AG04450 (cell line): Measurements from ENCODE around the gene GEMIN7. TPM values are rescaled to one million over a fixed set of nuclear protein-coding genes. Genes with fewer than 3 reads are reported as not detected.
A peak's percentile ranks its signal among the peaks of the same experiment; 100 is the strongest.

ENCODE experiments used
- CTCF ChIA-PET: fragments of 300-600, 350-600 bp; formaldehyde crosslinking; extraction: SDS; loops from one replicate; lab custom pipeline; 2022; ENCODE audit warnings: antibody characterized with exemption, inconsistent platforms; lab: Charles Lee
- POLR2A ChIA-PET: fragments of 350-600 bp; formaldehyde crosslinking; extraction: SDS; loops from one replicate; lab custom pipeline; 2021; ENCODE audit warnings: antibody characterized with exemption, inconsistent platforms; lab: Yijun Ruan, JAX
- DNase-seq: peaks from one replicate; pipeline ENCODE4 v3.0.0-alpha.2; 2011; ENCODE audit warnings: low read depth, low spot score
- H3K27ac ChIP-seq: one replicate; pipeline ENCODE4 v1.5.1; 2012; ENCODE audit warnings: low read depth, low read length, control low read depth
- H3K27me3 ChIP-seq: one replicate; pipeline ENCODE4 v1.6.0; 2012; ENCODE audit warnings: low read length; ENCODE audit not compliant: control insufficient read depth, insufficient read depth
- H3K4me3 ChIP-seq: 2 replicates; pipeline ENCODE4 v1.5.1; 2011; ENCODE audit warnings: mild to moderate bottlenecking, low read depth, low read length, control low read depth
- H3K9me3 ChIP-seq: 2 replicates; pipeline ENCODE4 v1.5.1; 2012; ENCODE audit warnings: low read length; ENCODE audit not compliant: control insufficient read depth, insufficient read depth
- CTCF ChIP-seq: IDR thresholded peaks from 2 replicates; pipeline ENCODE4 v1.5.1; 2011; ENCODE audit warnings: low read depth, low read length, control low read depth, inconsistent platforms
- polyA minus RNA-seq: library from RNA; depleted of rRNA, polyadenylated mRNA; stranded (reverse); fragments of >200 nt; gene quantifications from 2 replicates; pipeline ENCODE4 v1.2.3, GENCODE V29; 2011; rRNA and poly(A)+ RNA removed
- polyA plus RNA-seq: library from polyadenylated mRNA; depleted of rRNA; stranded (reverse); fragments of >200 nt; gene quantifications from 2 replicates; pipeline ENCODE4 v1.2.3, GENCODE V29; 2011; rRNA removed

GEMIN7 gene, protein sequence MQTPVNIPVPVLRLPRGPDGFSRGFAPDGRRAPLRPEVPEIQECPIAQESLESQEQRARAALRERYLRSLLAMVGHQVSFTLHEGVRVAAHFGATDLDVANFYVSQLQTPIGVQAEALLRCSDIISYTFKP
- 20.6 and 24.7 TPM in 2 replicates for polyA plus RNA-seq
- 12.1 and 13.1 TPM in 2 replicates for polyA minus RNA-seq

GRCh38 chr19:45079063-45079910 is at the start of gene GEMIN7:
Gene GEMIN7, plus strand, starts transcription at chr19:45079260. Its CDS starts 10,855 bp downstream, at chr19:45090115.
- DNase-seq: no peak
- Histone ChIP-seq H3K9me3 (no peaks in the 10 kb centered on the region), H3K27me3 (no peaks in the 10 kb centered on the region), H3K27ac (peak within 1 kb of the TSS; percentile 52), H3K4me3 (peak within 1 kb of the TSS; percentile 98)
- POLR2A ChIA-PET: interaction anchor here (0.5 to 1.1 kb wide), 7 partner anchors 11 to 150 kb away, joined by 3 to 8 read pairs (median 4); partner anchors contain the start of genes CLASRP and PPP1R37
- TF ChIP-seq CTCF: no peak
- CTCF ChIA-PET: interaction anchor here (0.7 to 1.3 kb wide), 2 partner anchors 13 to 62 kb away, joined by 3 read pairs; no protein-coding TSS in a partner anchor

DNA sequence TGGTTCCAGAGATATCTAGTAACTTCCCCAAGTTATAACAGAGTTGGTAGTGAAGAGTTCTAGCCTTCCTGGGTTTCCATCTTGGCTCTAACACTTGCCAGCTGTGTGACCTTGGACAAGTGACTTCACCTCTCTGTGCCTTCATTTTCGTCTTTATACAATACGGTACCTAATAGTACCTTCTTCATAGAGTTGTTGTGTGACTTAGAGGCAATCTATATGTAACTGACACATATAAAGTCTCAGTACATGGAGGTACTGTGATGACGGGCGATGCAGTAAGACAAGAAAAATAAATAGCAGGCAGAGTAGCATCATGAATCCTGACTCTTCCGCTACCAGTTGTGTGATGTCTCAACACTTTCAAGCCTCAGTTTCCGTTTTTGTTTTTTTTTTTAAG is 48.2 kb upstream of the GEMIN7 start:
- POLR2A ChIA-PET: no interaction called here
- TF ChIP-seq CTCF: no peak
- no peak for DNase-seq
- Histone ChIP-seq H3K27me3 (no peaks in the 10 kb centered on the region), H3K27ac (no peak overlapping the region), H3K9me3 (no peaks in the 10 kb centered on the region; the same call in 1 of the 2 replicates), H3K4me3 (no peak overlapping the region)
- CTCF ChIA-PET: interaction anchor here (1.3 kb wide), 1 partner anchor 29 kb away, joined by 4 read pairs; no protein-coding TSS in a partner anchor

GRCh38 chr19:45032421-45032820 is 46.6 kb upstream of the GEMIN7 start:
- no peaks in the 10 kb centered on the region; the same call in 1 of the 2 replicates for H3K9me3 ChIP-seq
- ChIA-PET POLR2A (no interaction called here), CTCF (no interaction called here)
- no peaks in the 10 kb centered on the region for H3K27me3 ChIP-seq
- no peak overlapping the region for H3K4me3 ChIP-seq
- DNase-seq: no peak
- H3K27ac ChIP-seq: no peak overlapping the region
- TF ChIP-seq CTCF: no peak

GRCh38 chr19:45035755-45036154 is 43.3 kb upstream of the GEMIN7 start:
- no peaks in the 10 kb centered on the region; the same call in 1 of the 2 replicates for H3K9me3 ChIP-seq
- no peak overlapping the region for H3K27ac ChIP-seq
- no peak for DNase-seq
- no peak overlapping the region for H3K4me3 ChIP-seq
- TF ChIP-seq CTCF: no peak
- POLR2A ChIA-PET: interaction anchor here (0.5 to 0.6 kb wide), 2 partner anchors 15 to 29 kb away, joined by 4 to 6 read pairs; no protein-coding TSS in a partner anchor
- CTCF ChIA-PET: no interaction called here
- H3K27me3 ChIP-seq: no peaks in the 10 kb centered on the region
